Right kidney (tissue), 9 donors: ENCODE results near the gene CFAP65.

Experiments used
- DNase-seq: peaks from one replicate; pipeline ENCODE4 v3.0.0-alpha.2; 2016
- long read RNA-seq, 8 donors: transcript quantifications; one replicate each; lab custom pipeline, GENCODE V29; 2026

CFAP65 gene
- long read RNA-seq, donor 1 = 0 reads
- long read RNA-seq, donor 2 = 0 reads
- long read RNA-seq, donor 3 = 0 reads
- long read RNA-seq, donor 4 = 0 reads
- long read RNA-seq, donor 5 = 0 reads
- long read RNA-seq, donor 6 = 0 reads
- long read RNA-seq, donor 7 = 0 reads
- long read RNA-seq, donor 8 = 0 reads

GRCh38 chr2:219041252-219041651 lies at the start of gene CFAP65:
Gene CFAP65, minus strand, starts transcription at chr2:219041516. Its CDS starts 2,468 bp downstream, at chr2:219039048.
- DNase-seq = no peak

- DNase-seq = no peak
These were observed 49.4 kb upstream of the CFAP65 start for GRCh38 chr2:219090436-219091299.

GRCh38 chr2:219089330-219089729 lies 48.0 kb upstream of the CFAP65 start:
- no peak for DNase-seq

- no peak for DNase-seq
These were observed 46.5 kb upstream of the CFAP65 start for GRCh38 chr2:219087848-219088247.

- DNase-seq = no peak
These were observed 46.0 kb upstream of the CFAP65 start for GRCh38 chr2:219087361-219087760.

GRCh38 chr2:219086196-219086595 lies 44.9 kb upstream of the CFAP65 start:
- no peak for DNase-seq

- DNase-seq = no peak
These were observed 43.5 kb upstream of the CFAP65 start for GRCh38 chr2:219084791-219085190.

- no peak for DNase-seq
These were observed 41.1 kb upstream of the CFAP65 start for GRCh38 chr2:219082332-219082958.

GRCh38 chr2:219081701-219082331 lies 40.5 kb upstream of the CFAP65 start:
- DNase-seq = no peak

- no peak for DNase-seq
These were observed 39.8 kb upstream of the CFAP65 start for GRCh38 chr2:219081096-219081495.

- no peak for DNase-seq
These were observed 38.1 kb upstream of the CFAP65 start for GRCh38 chr2:219079417-219079816.

- no peak for DNase-seq
These were observed 37.6 kb upstream of the CFAP65 start for GRCh38 chr2:219078951-219079350.

- no peak for DNase-seq
These were observed 36.8 kb upstream of the CFAP65 start for GRCh38 chr2:219078126-219078525.

GRCh38 chr2:219076253-219076652 lies 34.9 kb upstream of the CFAP65 start:
- DNase-seq = no peak

- peak; percentile 26 for DNase-seq
These were observed 32.3 kb upstream of the CFAP65 start for GRCh38 chr2:219073413-219074129.

GRCh38 chr2:219072741-219073250 lies 31.5 kb upstream of the CFAP65 start:
- no peak for DNase-seq

- DNase-seq = no peak
These were observed 30.0 kb upstream of the CFAP65 start for GRCh38 chr2:219071131-219071816.

GRCh38 chr2:219065484-219065883 lies 24.2 kb upstream of the CFAP65 start:
- no peak for DNase-seq

- DNase-seq = no peak
These were observed 20.8 kb upstream of the CFAP65 start for GRCh38 chr2:219062081-219062480.

GRCh38 chr2:219060821-219061791 lies 19.8 kb upstream of the CFAP65 start, which contains the start of gene IHH:
Gene IHH, minus strand, starts transcription at chr2:219060921. Its CDS starts 454 bp downstream, at chr2:219060467.
- DNase-seq = peak; percentile 25
